Activated T-cell treated with anti-CD3 and anti-CD28 coated beads, Interleukin-2, amount 50 U/mL, for 4 hours (primary cell): Measurements from ENCODE around the gene PHLDB1. TPM values are rescaled to one million over a fixed set of nuclear protein-coding genes. Genes with fewer than 3 reads are reported as not detected.
"Not testable (repeated sequence)": the region's sequence is repeated elsewhere in the genome, so short reads cannot be mapped to it uniquely, and the experiment has no call there.

Experiments
- ATAC-seq, 2 donors: fragments of 200-7000 bp; cut with Tn5 transposase; one replicate each; pipeline ENCODE4 v1.10.0; 2021
- DNase-seq: peaks from one replicate; pipeline ENCODE4 v3.0.0-alpha.2; 2020
- H3K27me3 Mint-ChIP-seq: one replicate; pipeline ENCODE4 v1.8.0; 2021; ENCODE audit warnings: low read depth, mixed read lengths
- H3K36me3 Mint-ChIP-seq: one replicate; pipeline ENCODE4 v1.8.0; 2022; ENCODE audit warnings: mixed read lengths; ENCODE audit not compliant: insufficient read depth
- H3K4me1 Mint-ChIP-seq: one replicate; pipeline ENCODE4 v1.8.0; 2021; ENCODE audit warnings: low read depth, mixed read lengths
- H3K4me3 Mint-ChIP-seq: one replicate; pipeline ENCODE4 v1.8.0; 2021; ENCODE audit warnings: mild to moderate bottlenecking, moderate library complexity, mixed read lengths
- H3K9me3 Mint-ChIP-seq: one replicate; pipeline ENCODE4 v1.8.0; 2021; ENCODE audit warnings: mixed read lengths
- total RNA-seq, 3 donors: library from RNA; stranded (reverse); gene quantifications; one replicate each; pipeline ENCODE4 v1.2.1, GENCODE V29; 2021

Gene PHLDB1
- total RNA-seq, 3 donors from 2014 or later: 0.90 to 1.9 (median 1.3) TPM

- Mint-ChIP-seq H3K36me3 (no peaks in the 10 kb centered on the region), H3K4me3 (no peak within 1 kb of the TSS), H3K27me3 (no peaks in the 10 kb centered on the region), H3K4me1 (no peaks in the 10 kb centered on the region), H3K9me3 (no peaks in the 10 kb centered on the region)
- DNase-seq (no peak), ATAC-seq (no peak)
Observed at GRCh38 chr11:118679483-118679882, 72.1 kb downstream of the PHLDB1 start, which contains the start of gene TREH. TREH (minus strand) TSS chr11:118679650; CDS start chr11:118679627, 23 bp downstream.

- H3K4me1 Mint-ChIP-seq: no peaks in the 10 kb centered on the region
- DNase-seq: no peak
Observed at GRCh38 chr11:118682372-118682771, 75.0 kb downstream of the PHLDB1 start.

DNA sequence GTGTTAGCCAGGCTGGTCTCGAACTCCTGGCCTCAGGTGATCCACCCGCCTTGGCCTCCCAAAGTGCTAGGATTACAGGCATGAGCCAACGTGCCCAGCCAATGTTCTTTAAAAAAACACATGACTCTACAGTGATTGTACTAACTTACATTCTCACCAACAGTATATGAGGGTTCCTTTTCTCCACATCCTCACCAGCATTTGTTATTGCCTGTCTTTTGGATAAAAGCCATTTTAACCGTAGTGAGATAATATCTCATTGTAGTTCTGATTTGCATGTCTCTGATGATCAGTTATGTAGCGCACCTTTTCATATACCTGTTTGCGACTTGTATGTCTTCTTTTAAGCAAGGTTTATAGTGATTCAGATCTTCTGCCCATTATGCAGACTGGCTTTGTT lies 75.5 kb downstream of the PHLDB1 start:
- not testable (repeated sequence) for H3K4me1 Mint-ChIP-seq, ATAC-seq, H3K9me3 Mint-ChIP-seq, H3K27me3 Mint-ChIP-seq, DNase-seq, H3K4me3 Mint-ChIP-seq, H3K36me3 Mint-ChIP-seq

More at GRCh38 chr11:118682372-118682771, 75.0 kb downstream of the PHLDB1 start:
- H3K36me3 Mint-ChIP-seq: no peaks in the 10 kb centered on the region
- H3K4me3 Mint-ChIP-seq: no peak overlapping the region
- H3K9me3 Mint-ChIP-seq: no peaks in the 10 kb centered on the region
- no peaks in the 10 kb centered on the region for H3K27me3 Mint-ChIP-seq
- no peak for ATAC-seq

- Mint-ChIP-seq H3K36me3 (no peaks in the 10 kb centered on the region), H3K4me3 (no peak overlapping the region), H3K4me1 (peaks cover 5% of the 10 kb centered on the region), H3K9me3 (no peaks in the 10 kb centered on the region), H3K27me3 (no peaks in the 10 kb centered on the region)
- ATAC-seq (no peak), DNase-seq (no peak)
Observed at GRCh38 chr11:118684187-118684586, 76.8 kb downstream of the PHLDB1 start.

DNA sequence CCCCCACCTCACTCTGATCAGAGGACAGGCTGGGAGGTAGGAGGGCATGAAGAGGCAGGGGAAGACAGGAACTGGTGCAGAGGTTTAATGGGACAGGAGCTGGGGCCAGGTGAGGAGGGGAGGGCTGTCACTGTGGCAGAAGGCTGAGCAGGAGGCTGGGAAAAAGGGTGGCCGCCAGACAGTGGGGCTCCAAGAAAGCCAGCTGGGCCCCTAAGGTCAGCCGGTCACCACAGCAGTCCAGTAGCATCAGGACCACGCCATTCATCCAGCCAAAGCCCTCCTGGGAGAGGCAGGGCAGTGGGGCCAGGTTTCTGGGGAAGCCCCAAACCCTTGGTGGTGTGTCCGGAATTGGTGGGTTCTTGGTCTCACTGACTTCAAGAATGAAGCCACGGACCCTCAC lies 80.5 kb downstream of the PHLDB1 start:
- DNase-seq (no peak), ATAC-seq (no peak)
- Mint-ChIP-seq H3K36me3 (no peaks in the 10 kb centered on the region), H3K27me3 (no peaks in the 10 kb centered on the region), H3K9me3 (no peaks in the 10 kb centered on the region), H3K4me1 (peaks cover 32% of the 10 kb centered on the region), H3K4me3 (no peak overlapping the region)

DNA sequence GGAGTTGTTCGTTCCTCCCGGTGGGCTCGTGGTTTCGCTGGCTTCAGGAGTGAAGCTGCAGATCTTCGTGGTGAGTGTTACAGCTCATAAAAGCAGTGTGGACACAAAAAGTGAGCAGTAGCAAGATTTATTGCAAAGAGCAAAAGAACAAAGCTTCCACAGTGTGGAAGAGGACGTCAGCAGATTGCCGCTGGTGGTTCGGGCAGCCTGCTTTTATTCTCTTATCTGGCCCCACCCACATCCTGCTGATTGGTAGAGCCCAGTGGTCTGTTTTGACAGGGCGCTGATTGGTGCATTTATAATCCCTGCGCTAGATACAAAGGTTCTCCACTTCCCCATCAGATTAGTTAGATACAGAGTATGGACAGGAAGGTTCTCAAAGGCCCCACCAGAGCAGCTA lies 80.9 kb downstream of the PHLDB1 start:
- ATAC-seq, H3K27me3 Mint-ChIP-seq, H3K36me3 Mint-ChIP-seq, DNase-seq, H3K9me3 Mint-ChIP-seq, H3K4me3 Mint-ChIP-seq: not testable (repeated sequence)
- peaks cover 36% of the 10 kb centered on the region for H3K4me1 Mint-ChIP-seq

DNA sequence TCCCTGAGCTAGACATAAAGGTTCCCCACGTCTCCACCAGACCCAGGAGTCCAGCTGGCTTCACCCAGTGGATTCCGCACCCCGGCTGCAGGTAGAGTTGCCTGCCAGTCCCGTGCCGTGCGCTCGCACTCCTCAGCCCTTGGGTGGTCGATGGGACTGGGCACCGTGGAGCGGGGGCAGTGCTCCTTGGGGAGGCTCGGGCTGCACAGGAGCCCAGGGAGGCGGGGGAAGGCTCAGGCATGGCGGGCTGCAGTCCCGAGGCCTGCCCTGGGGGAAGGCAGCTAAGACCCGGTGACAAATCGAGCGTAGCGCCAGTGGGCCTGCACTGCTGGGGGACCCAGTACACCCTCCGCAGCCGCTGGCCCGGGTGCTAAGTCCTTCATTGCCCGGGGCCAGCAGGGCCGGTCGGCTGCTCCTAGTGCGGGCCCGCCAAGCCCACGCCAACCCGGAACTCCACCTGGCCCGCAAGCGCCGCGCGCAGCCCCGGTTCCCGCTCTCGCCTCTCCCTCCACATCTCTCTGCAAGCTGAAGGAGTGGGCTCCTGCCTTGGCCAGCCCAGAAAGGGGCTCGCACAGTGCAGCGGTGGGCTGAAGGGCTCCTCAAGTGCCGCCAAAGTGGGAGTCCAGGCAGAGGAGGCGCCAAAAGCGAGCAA lies 81.6 kb downstream of the PHLDB1 start:
- DNase-seq (no peak), ATAC-seq (no peak)
- no peaks in the 10 kb centered on the region for H3K27me3 Mint-ChIP-seq
- H3K36me3 Mint-ChIP-seq: no peaks in the 10 kb centered on the region
- no peaks in the 10 kb centered on the region for H3K9me3 Mint-ChIP-seq
- H3K4me1 Mint-ChIP-seq: peaks cover 40% of the 10 kb centered on the region
- H3K4me3 Mint-ChIP-seq: no peak overlapping the region

DNA sequence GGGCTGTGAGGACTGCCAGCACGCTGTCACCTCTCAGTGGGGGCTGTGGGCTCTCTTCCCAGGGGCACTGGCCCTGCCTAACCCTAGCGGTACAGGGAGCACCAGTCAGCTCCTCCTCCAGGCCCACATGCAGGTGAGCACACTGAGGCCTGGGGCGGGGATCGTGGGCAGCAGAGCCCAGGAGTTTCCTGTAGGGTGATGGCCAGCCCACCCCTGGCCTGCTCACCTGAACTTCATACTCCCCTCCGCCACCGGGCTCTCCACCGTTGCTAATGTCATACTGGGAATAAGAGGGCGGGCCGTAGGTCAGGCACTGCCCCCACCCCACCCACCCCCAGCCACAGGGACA lies 82.1 kb downstream of the PHLDB1 start:
- Mint-ChIP-seq H3K27me3 (no peaks in the 10 kb centered on the region), H3K9me3 (no peaks in the 10 kb centered on the region), H3K4me3 (no peak overlapping the region), H3K36me3 (no peaks in the 10 kb centered on the region), H3K4me1 (peaks cover 42% of the 10 kb centered on the region)
- ATAC-seq: peak; percentile 4 to 6
- no peak for DNase-seq

DNA sequence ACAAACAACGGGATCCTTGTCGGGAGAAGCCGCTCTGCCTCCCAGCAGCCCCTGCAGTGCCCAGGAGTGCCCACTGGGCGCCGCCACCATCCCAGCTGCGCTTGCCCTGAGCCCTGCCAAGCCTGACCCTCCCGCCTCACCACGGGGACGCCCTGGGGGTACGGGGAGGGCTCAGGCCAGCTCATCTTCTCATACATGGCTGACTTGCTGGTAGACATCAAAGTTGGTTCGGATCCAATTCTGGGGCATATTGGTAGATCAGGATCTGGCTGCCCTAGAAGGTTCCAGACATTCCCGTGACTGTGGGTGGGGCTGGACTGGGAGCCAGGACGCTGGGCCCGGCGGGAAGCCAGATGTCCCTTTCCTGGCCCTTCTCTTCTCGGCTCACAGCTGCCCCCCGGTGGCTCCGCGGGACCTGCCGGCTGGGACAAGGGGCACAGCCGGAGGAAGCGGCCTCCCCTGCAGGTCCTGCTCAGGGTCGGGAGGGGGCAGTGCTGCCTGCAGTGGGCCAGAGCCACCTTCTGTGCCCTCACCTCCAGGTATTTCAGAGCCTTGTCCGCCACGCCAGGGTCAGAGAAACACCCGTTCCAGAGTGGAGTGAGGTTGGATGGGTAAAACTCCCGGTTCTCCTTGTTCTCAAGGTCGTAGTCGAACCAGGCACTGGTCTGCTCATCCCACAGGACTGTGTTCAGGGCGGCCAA lies 82.6 kb downstream of the PHLDB1 start:
- ATAC-seq (peak; percentile 92 to 95), DNase-seq (peak; percentile 83)
- H3K9me3 Mint-ChIP-seq: no peaks in the 10 kb centered on the region
- H3K27me3 Mint-ChIP-seq: no peaks in the 10 kb centered on the region
- H3K4me3 Mint-ChIP-seq: peak overlapping the region; percentile 74
- no peaks in the 10 kb centered on the region for H3K36me3 Mint-ChIP-seq
- H3K4me1 Mint-ChIP-seq: peaks cover 46% of the 10 kb centered on the region

GRCh38 chr11:118690553-118691304 lies 83.3 kb downstream of the PHLDB1 start:
- Mint-ChIP-seq H3K27me3 (no peaks in the 10 kb centered on the region), H3K36me3 (no peaks in the 10 kb centered on the region), H3K4me1 (peaks cover 50% of the 10 kb centered on the region), H3K9me3 (no peaks in the 10 kb centered on the region), H3K4me3 (peak overlapping the region; percentile 8)
- ATAC-seq: no peak
- DNase-seq: no peak

- no peaks in the 10 kb centered on the region for H3K36me3 Mint-ChIP-seq
- H3K9me3 Mint-ChIP-seq: no peaks in the 10 kb centered on the region
- H3K4me3 Mint-ChIP-seq: peak overlapping the region; percentile 11
- DNase-seq (peak; percentile 56), ATAC-seq (peak; percentile 49 to 54)
- peaks cover 62% of the 10 kb centered on the region for H3K4me1 Mint-ChIP-seq
- no peaks in the 10 kb centered on the region for H3K27me3 Mint-ChIP-seq
Observed at GRCh38 chr11:118691926-118692830, 84.8 kb downstream of the PHLDB1 start.

DNA sequence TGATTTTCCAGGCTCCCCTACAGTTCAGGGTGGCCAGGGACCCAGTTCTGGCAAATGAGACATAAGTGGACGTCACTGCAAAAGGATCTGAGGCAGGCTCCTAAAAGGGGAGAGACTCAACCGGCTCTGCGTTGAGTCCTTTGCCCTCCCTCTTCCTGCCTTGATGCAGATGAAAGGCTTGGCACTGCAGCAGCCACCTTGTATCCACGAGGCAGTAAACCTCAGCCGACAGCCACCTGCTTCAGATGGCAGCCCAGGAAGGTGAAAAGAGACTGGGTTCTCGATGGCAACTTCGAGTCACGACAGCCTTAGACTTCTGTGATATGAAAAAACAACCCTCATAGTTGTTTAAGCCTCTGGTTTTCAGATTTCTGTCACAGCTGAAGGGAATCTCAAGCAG lies 86.8 kb downstream of the PHLDB1 start:
- no peaks in the 10 kb centered on the region for H3K9me3 Mint-ChIP-seq
- no peak for DNase-seq
- no peak overlapping the region for H3K4me3 Mint-ChIP-seq
- no peaks in the 10 kb centered on the region for H3K27me3 Mint-ChIP-seq
- no peaks in the 10 kb centered on the region for H3K36me3 Mint-ChIP-seq
- peaks cover 69% of the 10 kb centered on the region for H3K4me1 Mint-ChIP-seq
- ATAC-seq: no peak

DNA sequence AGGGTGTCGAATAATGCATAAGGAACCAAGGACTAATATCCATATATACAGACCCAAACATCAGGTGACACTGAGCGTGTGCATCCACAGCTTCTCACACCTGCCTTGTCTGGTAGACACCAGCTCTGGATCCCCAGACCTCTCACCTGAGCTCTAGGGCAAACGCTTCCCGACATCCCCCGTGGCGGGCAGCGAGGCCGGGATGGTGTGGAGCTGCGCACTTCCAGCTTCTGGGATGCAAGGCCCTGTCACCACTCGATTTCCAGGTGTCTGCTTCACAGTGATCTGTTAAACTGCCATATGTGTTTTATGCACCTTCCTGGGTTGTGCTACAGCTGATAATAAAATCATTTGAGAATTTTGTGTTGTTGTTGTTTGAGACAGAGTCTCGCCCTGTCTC lies 87.4 kb downstream of the PHLDB1 start:
- ATAC-seq (no peak), DNase-seq (no peak)
- H3K9me3 Mint-ChIP-seq: no peaks in the 10 kb centered on the region
- no peaks in the 10 kb centered on the region for H3K27me3 Mint-ChIP-seq
- no peak overlapping the region for H3K4me3 Mint-ChIP-seq
- no peaks in the 10 kb centered on the region for H3K36me3 Mint-ChIP-seq
- peaks cover 75% of the 10 kb centered on the region for H3K4me1 Mint-ChIP-seq

- no peak for ATAC-seq
- H3K27me3 Mint-ChIP-seq: no peaks in the 10 kb centered on the region
- H3K9me3 Mint-ChIP-seq: peaks cover 4% of the 10 kb centered on the region
- no peak overlapping the region for H3K4me3 Mint-ChIP-seq
- H3K36me3 Mint-ChIP-seq: no peaks in the 10 kb centered on the region
- DNase-seq: no peak
- H3K4me1 Mint-ChIP-seq: peaks cover 67% of the 10 kb centered on the region
Observed at GRCh38 chr11:118696673-118697226, 89.3 kb downstream of the PHLDB1 start.
